DOHH2 (cell line): ENCODE results near the gene KIAA1614.

Source experiments
- EZH2phosphoT487 ChIP-seq: fragments of 200-600 bp; sonication (generic); IDR thresholded peaks from 2 replicates; pipeline ENCODE4 v1.6.1; 2017; ENCODE audit warnings: borderline replicate concordance, mild to moderate bottlenecking, antibody characterized with exemption, low read length, moderate library complexity, mixed read lengths
- TF ChIP-seq, protein P1 (sequence below): fragments of 200-600 bp; sonication (generic); IDR thresholded peaks from one replicate; pipeline ENCODE4 v1.5.1; 2014; ENCODE audit warnings: antibody characterized with exemption, mild to moderate bottlenecking, low read depth, low read length; ENCODE audit not compliant: poor library complexity, severe bottlenecking

GRCh38 chr1:180928331-180929230, 15.9 kb downstream of the KIAA1614 start:
- TF ChIP-seq, protein P1, sequence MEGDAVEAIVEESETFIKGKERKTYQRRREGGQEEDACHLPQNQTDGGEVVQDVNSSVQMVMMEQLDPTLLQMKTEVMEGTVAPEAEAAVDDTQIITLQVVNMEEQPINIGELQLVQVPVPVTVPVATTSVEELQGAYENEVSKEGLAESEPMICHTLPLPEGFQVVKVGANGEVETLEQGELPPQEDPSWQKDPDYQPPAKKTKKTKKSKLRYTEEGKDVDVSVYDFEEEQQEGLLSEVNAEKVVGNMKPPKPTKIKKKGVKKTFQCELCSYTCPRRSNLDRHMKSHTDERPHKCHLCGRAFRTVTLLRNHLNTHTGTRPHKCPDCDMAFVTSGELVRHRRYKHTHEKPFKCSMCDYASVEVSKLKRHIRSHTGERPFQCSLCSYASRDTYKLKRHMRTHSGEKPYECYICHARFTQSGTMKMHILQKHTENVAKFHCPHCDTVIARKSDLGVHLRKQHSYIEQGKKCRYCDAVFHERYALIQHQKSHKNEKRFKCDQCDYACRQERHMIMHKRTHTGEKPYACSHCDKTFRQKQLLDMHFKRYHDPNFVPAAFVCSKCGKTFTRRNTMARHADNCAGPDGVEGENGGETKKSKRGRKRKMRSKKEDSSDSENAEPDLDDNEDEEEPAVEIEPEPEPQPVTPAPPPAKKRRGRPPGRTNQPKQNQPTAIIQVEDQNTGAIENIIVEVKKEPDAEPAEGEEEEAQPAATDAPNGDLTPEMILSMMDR, result no peak
- TF ChIP-seq EZH2phosphoT487, result no peak
